Progenitor cell of endocrine pancreas (in vitro differentiated cells): ENCODE data around the gene AP1S1. TPM values are rescaled to one million over a fixed set of nuclear protein-coding genes. Genes with fewer than 3 reads are reported as not detected.

ENCODE experiments used
- DNase-seq: peaks from one replicate; pipeline ENCODE4 v3.0.0; 2021; ENCODE audit warnings: low spot score; ENCODE audit not compliant: unreplicated experiment
- H3K27ac Mint-ChIP-seq: 2 replicates; pipeline ENCODE4 v1.8.0; 2021; ENCODE audit warnings: mild to moderate bottlenecking, moderate library complexity, mixed read lengths
- H3K27me3 Mint-ChIP-seq: 2 replicates; pipeline ENCODE4 v1.8.0; 2021; ENCODE audit warnings: mixed read lengths
- H3K36me3 Mint-ChIP-seq: 2 replicates; pipeline ENCODE4 v1.8.0; 2022; ENCODE audit warnings: mixed read lengths; ENCODE audit not compliant: insufficient read depth
- H3K4me1 Mint-ChIP-seq: 2 replicates; pipeline ENCODE4 v1.8.0; 2021; ENCODE audit warnings: low read depth, mixed read lengths
- H3K4me3 Mint-ChIP-seq: 2 replicates; pipeline ENCODE4 v1.8.0; 2021; ENCODE audit warnings: low read depth, mild to moderate bottlenecking, moderate library complexity, mixed read lengths
- H3K9me3 Mint-ChIP-seq: 2 replicates; pipeline ENCODE4 v1.8.0; 2021; ENCODE audit warnings: low read depth, mixed read lengths
- CTCF ChIP-seq: fragments of 200-600 bp; sonication (generic); IDR thresholded peaks from one replicate; pipeline ENCODE4 v1.5.0; 2021; ENCODE audit warnings: antibody characterized with exemption, mild to moderate bottlenecking; ENCODE audit not compliant: unreplicated experiment
- total RNA-seq: library from RNA; stranded (reverse); gene quantifications from 2 replicates; pipeline ENCODE4 v1.2.1, GENCODE V29; 2021

Gene AP1S1
- total RNA-seq, 1 donor from 2014 or later: 61.3 TPM

- Mint-ChIP-seq H3K27me3 (peaks cover 37% of the 10 kb centered on the region), H3K4me1 (peaks cover 1% of the 10 kb centered on the region), H3K36me3 (no peaks in the 10 kb centered on the region), H3K4me3 (no peak overlapping the region), H3K27ac (no peak overlapping the region), H3K9me3 (no peaks in the 10 kb centered on the region)
- no peak for TF ChIP-seq CTCF
- DNase-seq: no peak
Observed at GRCh38 chr7:101137651-101138212, 16.5 kb upstream of the AP1S1 start.

- H3K27ac Mint-ChIP-seq: peak overlapping the region; percentile 94
- peak overlapping the region; percentile 63 for H3K4me3 Mint-ChIP-seq
- peak; percentile 32 for DNase-seq
- peaks cover 1% of the 10 kb centered on the region for H3K4me1 Mint-ChIP-seq
- H3K9me3 Mint-ChIP-seq: no peaks in the 10 kb centered on the region
- peak; percentile 87 for TF ChIP-seq CTCF
- no peaks in the 10 kb centered on the region for H3K36me3 Mint-ChIP-seq
- H3K27me3 Mint-ChIP-seq: peaks cover 39% of the 10 kb centered on the region
Observed at GRCh38 chr7:101138213-101138870, 15.9 kb upstream of the AP1S1 start.

- H3K27me3 Mint-ChIP-seq: peaks cover 28% of the 10 kb centered on the region
- DNase-seq: no peak
- H3K36me3 Mint-ChIP-seq: no peaks in the 10 kb centered on the region
Observed at GRCh38 chr7:101140339-101140699, 14.0 kb upstream of the AP1S1 start.

GRCh38 chr7:101140746-101141382 lies 13.4 kb upstream of the AP1S1 start:
- peaks cover 3% of the 10 kb centered on the region for H3K4me1 Mint-ChIP-seq
- H3K4me3 Mint-ChIP-seq: no peak overlapping the region
- no peak overlapping the region for H3K27ac Mint-ChIP-seq
- DNase-seq: no peak
- no peaks in the 10 kb centered on the region for H3K9me3 Mint-ChIP-seq
- H3K36me3 Mint-ChIP-seq: no peaks in the 10 kb centered on the region
- peaks cover 28% of the 10 kb centered on the region for H3K27me3 Mint-ChIP-seq
- TF ChIP-seq CTCF: no peak

More at GRCh38 chr7:101140339-101140699, 14.0 kb upstream of the AP1S1 start:
- peaks cover 3% of the 10 kb centered on the region for H3K4me1 Mint-ChIP-seq
- no peak for TF ChIP-seq CTCF
- no peak overlapping the region for H3K4me3 Mint-ChIP-seq
- peak overlapping the region; percentile 41 for H3K27ac Mint-ChIP-seq
- no peaks in the 10 kb centered on the region for H3K9me3 Mint-ChIP-seq

GRCh38 chr7:101151908-101152651 lies 2.2 kb upstream of the AP1S1 start:
- H3K36me3 Mint-ChIP-seq: no peaks in the 10 kb centered on the region
- H3K27me3 Mint-ChIP-seq: peaks cover 17% of the 10 kb centered on the region
- peaks cover 10% of the 10 kb centered on the region for H3K4me1 Mint-ChIP-seq
- no peak for TF ChIP-seq CTCF
- no peaks in the 10 kb centered on the region for H3K9me3 Mint-ChIP-seq
- DNase-seq: no peak
- no peak overlapping the region for H3K4me3 Mint-ChIP-seq
- no peak overlapping the region for H3K27ac Mint-ChIP-seq
